HT-29 (cell line): ENCODE results near the gene TPPP. TPM values are rescaled to one million over a fixed set of nuclear protein-coding genes. Genes with fewer than 3 reads are reported as not detected.

ENCODE experiments used
- DNase-seq: peaks from one replicate; pipeline ENCODE4 v3.0.0-alpha.2; 2015; ENCODE audit warnings: low spot score
- total RNA-seq: library from RNA; depleted of rRNA; stranded (reverse); fragments of >200 nt; shearing (Covaris generic); gene quantifications from 2 replicates; pipeline ENCODE4 v1.2.3, GENCODE V29; 2014

Gene TPPP
- total RNA-seq, 1 experiment from 2014 or later = 21.7 TPM

DNA sequence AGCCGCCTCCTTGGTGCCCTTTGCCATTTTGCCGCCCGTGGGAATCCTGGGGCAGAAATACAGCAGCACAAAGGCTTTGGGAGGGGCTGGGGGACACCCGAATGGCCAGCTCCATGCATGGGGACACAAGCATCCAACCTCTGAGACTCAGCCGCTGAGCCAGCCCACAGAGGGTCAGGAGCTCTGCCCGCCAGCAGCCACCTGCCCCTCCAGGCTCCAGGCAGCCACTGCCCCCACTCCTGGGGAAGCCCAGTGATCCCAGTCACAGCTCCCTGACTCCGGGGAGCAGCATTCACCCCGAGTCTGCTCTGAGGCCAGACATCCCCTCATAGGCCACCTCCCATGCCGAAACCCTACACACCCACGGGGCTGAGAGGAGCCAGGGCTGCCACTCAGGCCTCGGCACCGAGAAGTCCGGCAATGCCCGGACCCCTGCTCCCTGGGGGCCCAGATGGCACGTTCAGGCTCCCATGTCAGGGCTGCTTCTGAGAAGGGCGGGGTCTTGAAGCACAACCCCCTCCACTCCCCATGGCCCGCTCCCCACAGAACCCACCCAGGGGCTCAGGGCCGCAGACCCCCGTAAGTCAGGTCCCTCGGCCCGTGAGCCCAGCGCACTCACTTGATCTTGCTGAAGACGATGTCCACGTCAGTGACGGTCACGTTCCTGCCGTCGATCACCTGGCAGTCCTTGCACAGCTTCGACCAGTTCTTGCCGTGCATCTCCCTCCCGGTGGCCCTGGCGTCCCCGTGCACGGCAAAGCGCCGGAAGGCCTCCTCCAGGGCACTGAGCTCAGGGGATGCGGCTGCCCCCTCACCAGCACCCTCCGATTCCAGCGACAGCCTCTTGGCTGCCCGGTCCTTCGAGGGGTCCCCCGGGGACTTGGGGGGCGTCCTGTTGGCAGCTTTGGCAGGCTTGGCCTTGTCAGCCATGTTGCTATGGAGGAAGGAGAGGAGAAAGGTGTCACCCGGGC is 15.7 kb downstream of the TPPP start:
- DNase-seq = no peak

- DNase-seq = no peak
These were observed 16.5 kb downstream of the TPPP start for GRCh38 chr5:676699-677076.

- DNase-seq = no peak
These were observed 17.1 kb downstream of the TPPP start for GRCh38 chr5:675871-676698.

GRCh38 chr5:675111-675870 is 17.9 kb downstream of the TPPP start:
- no peak for DNase-seq

DNA sequence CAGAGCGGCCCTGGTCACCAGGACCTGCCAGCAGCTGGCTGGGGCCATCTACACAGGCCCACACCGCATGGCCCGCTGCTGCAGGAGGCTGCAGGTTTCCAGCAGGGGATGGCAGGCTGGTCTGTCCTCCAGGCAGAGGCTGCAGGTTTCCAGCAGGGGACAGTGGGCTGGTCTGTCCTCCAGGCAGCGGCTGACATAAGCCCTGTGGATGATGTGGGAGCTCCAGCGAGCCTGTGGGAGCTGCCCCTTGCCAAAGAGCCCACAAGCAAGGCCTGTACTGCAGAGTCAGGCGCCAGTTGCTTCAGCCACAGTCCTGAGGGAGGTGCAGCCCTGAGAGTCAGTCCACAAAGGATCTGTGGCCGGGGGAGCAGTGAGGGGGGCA is 18.5 kb downstream of the TPPP start:
- peak; percentile 53 for DNase-seq

DNA sequence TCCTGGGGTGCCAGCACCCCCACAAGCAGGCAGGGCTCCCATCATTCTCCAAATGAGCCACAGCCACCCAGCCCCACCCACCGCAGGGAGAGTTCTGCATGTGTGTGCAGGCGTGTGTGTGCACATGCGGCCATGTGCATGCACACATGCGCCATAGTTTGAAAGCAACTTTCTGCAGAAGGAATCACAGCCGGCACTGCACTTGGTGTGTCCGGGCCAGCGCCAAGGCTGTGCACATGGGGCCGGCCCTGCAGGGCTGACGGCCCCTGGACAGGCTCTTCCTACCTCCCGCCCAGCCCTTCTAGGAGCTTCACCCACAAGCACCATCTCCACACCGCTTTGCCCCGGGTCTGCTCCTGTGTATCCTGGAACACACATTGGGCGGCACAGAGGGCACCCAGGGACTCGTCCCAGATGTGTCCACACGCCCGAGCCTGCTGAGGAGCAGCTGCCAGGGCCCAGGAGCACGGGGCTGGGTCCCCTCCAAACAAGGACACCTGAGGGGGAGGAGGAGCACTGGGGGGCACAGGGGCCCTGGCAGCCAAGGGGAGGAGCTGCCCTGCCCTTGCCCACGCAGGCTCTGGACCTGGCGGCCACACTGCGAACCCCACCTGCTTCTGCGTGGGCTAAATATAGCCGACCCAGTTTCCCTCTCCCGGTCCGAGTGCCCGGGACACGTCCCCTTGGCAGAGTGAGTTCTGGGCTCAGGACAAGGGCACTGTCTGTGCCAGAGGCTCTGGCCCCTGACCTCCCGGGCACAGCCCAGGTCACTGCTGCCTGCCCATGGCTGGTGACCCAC is 19.1 kb downstream of the TPPP start:
- DNase-seq = peak; percentile 65

DNA sequence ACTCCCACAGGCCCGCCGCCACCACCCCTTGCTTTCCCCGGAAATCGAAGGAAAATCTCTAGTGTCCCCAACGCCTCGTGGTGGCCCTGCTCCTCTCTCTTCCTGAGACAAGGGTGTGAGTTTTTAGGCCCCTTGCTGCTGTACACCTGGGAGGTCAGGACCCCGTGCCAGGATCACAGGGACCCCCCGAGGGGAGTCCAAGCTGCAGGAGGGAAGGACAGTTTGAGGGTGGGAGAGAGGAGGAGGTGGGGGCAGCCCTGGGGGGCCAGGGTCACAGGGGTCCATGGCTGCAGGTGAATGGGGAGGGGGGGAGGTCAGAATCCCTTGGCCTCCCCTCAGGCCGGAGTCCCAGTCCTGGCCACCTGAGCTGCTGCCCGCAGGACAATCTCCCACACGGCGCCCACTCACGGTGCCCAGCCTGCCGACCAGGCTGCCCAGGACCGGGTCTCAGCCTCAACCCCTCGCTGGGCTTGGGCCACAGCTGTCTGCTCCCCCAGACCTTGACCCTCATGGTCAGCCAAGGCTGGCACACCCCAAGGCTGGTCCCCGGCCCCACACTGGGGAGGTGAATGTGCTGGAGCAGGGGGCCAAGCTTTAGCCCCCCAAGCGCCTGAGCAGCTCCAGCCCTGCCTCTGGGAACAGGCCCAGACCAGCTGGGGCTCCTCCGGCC is 19.9 kb downstream of the TPPP start:
- DNase-seq = no peak

DNA sequence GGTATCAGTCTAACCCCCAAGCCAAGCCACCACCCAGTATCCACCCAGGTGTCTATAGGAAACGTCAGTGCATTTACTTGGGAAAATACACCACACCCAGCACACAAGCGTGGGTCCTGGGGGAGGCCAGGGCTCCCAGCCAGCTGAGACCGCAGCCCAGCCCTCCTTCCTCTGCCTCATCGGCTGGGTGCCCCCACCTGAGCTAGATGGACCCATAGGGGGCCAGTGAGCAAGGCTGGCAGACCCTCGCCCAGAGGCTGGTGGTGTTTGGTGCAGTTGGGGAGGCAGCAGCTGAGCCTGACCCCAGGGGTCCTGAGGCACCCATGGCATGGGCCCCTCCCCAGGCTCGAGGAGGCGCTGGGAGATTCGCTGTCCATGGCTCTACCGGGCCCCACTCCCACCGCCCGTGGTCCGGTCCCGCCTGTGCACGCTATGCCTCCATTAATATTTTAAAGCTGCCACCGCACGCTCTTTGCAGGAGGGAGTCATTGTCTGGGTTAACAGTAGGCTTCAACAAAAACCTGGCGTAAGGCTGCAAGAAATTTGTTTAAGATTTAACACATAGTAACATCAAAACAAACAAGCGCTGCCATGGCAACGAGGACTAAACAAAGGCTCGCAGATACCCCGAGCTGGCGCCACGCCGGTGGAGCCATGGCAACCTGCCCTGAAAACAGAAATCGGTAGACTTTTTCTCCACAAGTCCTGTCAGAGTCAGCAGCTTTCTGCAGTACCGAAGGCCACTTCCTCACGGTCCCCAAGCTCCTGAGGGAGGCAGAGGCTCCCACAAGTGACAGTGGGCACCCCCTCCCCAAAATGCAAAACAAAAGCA is 20.6 kb downstream of the TPPP start:
- DNase-seq = peak; percentile 99

DNA sequence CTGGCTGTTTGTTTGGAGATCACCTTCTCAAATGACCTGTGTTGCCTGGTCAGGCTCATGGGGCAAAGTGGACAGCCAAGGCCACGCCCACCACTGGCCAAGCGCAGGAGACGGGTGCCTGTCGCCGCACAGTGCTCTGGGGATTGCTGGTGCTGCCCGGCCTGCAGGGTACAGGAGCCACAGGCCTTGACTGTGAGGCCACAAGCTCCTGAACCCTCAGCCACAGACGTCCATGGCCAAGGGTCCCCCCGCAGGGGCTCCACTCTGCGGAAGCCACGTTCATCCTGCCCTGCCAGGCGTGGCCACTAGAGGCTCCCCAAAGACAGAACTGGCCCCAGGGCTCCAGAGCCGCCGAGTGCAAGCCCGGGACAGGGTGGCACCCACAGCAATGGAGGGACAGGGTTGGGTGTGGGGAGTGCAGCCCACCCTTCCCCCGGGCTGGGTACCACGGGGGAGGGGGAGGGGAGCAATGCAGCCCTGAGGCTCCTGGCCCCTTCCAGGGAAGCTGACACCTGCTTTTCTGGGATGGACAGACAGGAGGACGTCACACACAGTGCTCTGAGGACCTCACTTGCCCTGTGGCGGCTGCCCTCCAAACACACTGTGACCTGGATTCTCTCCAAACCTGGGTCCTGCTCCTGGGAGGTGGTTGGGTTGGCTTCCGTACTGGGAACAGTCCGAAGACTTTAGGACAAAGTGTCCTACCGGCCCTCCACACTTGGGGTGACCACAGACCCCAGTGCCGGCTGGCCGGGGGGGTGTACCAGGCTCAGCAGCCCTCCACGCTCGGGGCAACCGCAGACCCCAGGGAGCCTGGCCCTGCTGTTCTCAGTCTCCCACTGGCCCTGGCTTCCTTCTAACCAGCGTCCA is 21.5 kb downstream of the TPPP start:
- DNase-seq = peak; percentile 93

- DNase-seq = no peak
These were observed 22.5 kb downstream of the TPPP start for GRCh38 chr5:670396-671270.

DNA sequence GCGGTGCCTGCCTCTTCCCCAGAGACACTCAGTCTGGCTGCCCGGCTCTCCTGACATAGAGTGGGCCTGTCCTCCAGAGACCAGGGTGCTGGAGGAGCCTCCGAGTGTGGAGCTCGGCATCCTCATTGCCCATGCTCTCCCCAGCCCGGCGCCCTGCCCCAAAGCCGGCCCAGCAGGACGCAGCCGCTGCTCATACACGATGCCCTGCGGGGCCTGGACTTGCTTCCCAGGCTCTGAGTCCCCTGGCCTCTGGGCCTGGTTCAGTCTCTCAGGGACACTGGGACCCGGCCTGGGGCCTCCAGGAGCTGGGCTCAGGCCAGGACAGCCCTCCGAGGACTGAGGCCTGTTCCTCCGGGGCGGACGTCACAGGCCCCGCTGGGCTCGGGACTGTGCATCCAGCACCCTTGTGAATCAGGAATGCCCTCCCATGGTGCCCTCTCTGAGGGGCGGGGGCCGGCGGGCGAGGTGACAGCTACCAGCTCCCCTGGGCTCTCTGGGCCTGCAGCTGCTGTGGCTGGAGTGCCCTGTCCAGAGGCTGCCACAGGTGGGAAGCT is 23.2 kb downstream of the TPPP start:
- DNase-seq = no peak

DNA sequence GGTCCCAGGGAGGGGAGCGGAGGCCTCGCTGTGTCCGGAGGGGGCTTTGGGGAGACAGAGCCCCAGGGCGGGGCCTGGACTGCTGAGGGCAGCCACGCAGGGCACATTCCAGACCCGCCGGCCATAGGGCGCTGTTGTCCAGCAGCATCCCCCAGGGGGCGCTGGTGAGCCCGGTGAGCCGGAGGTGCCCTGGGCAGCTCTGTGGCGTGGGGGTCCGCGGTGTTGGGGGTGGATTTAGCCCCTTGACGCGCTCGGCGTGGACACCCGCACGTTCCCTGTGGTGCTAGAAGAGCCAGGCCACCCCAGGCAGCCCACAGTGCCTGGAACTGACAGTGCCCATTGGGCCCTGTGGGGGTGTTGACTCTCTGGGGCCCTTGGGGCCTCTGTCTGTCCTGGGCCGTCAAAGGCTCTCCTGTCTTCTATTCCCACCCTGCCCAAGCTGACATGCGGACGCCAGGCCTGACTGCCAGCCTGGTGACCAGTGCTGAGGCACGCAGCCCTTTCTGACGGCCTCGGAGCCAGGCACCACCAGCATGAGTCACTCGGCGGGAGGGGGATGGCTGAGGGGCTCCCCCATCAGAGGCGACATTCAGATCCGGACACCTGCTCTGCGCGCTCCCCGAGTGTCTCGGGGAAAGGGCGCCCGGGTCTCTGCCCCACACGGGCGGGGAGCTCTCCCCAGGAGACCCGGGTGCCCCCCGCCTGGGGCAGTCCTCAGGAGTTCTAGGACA is 23.9 kb downstream of the TPPP start:
- DNase-seq = peak; percentile 83

GRCh38 chr5:668283-668995 is 24.7 kb downstream of the TPPP start:
- no peak for DNase-seq

GRCh38 chr5:666816-667498 is 26.2 kb downstream of the TPPP start:
- no peak for DNase-seq
